Tibial nerve (tissue), 4 donors: Measurements from ENCODE around the gene RNF222.

Source experiments
- EP300 ChIP-seq, 2 donors: sonication (generic); formaldehyde crosslinking; IDR thresholded peaks; one replicate each; pipeline ENCODE4 v1.6.1; 2017; ENCODE audit warnings: antibody characterized with exemption in 2 of 2, mild to moderate bottlenecking in 1 of 2
- POLR2A ChIP-seq, 2 donors: fragments of 450-650 bp; IDR thresholded peaks; one replicate each; pipeline ENCODE4 v1.6.1; 2017; ENCODE audit warnings: antibody characterized with exemption in 2 of 2, mild to moderate bottlenecking in 2 of 2, moderate library complexity in 2 of 2
- TF ChIP-seq, protein P1 (sequence below), 5 experiments: fragments of 200-600 bp in 3 of 5; fragments of 450-650 bp in 2 of 5; sonication (generic) in 3 of 5; IDR thresholded peaks; one replicate each; pipeline ENCODE4 v1.5.1; 2016 to 2019; ENCODE audit warnings: antibody characterized with exemption in 5 of 5, mild to moderate bottlenecking in 3 of 5, moderate library complexity in 2 of 5

DNA sequence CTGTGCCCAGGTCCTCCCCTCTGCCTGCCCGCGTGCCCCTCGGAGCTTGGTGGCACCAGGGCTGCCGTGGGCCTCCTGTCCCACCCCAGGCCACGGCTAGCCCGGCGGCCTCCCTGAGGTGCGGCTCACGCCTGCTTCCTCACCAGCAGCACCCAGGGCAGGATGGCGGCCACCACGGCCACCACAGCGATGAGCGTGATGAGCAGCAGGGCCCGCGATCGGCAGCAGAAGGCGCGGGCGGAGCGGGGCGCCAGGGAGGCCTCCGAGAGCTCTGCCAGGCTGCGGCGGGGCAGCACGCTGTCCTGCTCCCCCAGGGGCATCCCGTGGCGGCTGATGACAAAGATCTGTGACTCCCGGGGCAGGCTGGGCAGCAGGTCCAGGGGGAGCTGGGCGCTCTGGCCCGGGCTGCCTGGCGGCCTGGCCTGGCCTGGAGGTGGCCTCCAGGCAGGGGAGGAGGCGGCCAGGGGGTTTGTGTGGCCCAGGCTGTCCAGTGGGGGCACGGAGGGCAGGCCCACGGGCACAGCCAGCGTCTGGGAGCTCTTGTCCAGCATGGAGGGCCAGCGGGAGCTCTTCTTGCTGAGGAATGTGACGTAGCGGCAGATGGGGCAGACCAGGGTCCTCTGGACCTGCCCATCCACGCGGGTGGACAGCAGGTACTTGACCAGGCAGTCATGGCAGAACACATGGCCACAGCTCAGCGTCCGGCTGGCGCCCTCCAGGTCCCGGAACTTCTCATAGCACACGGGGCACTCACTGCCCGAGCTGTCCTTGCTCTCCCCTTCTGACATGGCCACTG, 4.8 kb downstream of the RNF222 start:
- TF ChIP-seq, protein P1, sequence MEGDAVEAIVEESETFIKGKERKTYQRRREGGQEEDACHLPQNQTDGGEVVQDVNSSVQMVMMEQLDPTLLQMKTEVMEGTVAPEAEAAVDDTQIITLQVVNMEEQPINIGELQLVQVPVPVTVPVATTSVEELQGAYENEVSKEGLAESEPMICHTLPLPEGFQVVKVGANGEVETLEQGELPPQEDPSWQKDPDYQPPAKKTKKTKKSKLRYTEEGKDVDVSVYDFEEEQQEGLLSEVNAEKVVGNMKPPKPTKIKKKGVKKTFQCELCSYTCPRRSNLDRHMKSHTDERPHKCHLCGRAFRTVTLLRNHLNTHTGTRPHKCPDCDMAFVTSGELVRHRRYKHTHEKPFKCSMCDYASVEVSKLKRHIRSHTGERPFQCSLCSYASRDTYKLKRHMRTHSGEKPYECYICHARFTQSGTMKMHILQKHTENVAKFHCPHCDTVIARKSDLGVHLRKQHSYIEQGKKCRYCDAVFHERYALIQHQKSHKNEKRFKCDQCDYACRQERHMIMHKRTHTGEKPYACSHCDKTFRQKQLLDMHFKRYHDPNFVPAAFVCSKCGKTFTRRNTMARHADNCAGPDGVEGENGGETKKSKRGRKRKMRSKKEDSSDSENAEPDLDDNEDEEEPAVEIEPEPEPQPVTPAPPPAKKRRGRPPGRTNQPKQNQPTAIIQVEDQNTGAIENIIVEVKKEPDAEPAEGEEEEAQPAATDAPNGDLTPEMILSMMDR (IDR thresholded peaks at IDR 0.05) = no peak
- TF ChIP-seq EP300 (IDR thresholded peaks at IDR 0.05) = no peak
- no peak for TF ChIP-seq POLR2A (IDR thresholded peaks at IDR 0.05)
